HG03457 (cell line): Measurements from ENCODE around the gene PCDH9.
"Not testable (repeated sequence)": the region's sequence is repeated elsewhere in the genome, so short reads cannot be mapped to it uniquely, and the experiment has no call there.

Source experiments
- ATAC-seq: cut with Tn5 transposase; IDR thresholded peaks from one replicate; pipeline ENCODE4 v1.9.1; 2021; ENCODE audit warnings: moderate number of reproducible peaks; ENCODE audit not compliant: unreplicated experiment

PCDH9 gene

GRCh38 chr13:66795636-66796035 is 434.5 kb downstream of the PCDH9 start:
- ATAC-seq = no peak

- no peak for ATAC-seq
Observed at GRCh38 chr13:66794340-66795031, 435.6 kb downstream of the PCDH9 start.

- no peak for ATAC-seq
Observed at GRCh38 chr13:66790861-66791260, 439.3 kb downstream of the PCDH9 start.

GRCh38 chr13:66781241-66781640 is 448.9 kb downstream of the PCDH9 start:
- ATAC-seq = no peak

- ATAC-seq = no peak
Observed at GRCh38 chr13:66780814-66781213, 449.3 kb downstream of the PCDH9 start.

GRCh38 chr13:66778461-66778860 is 451.7 kb downstream of the PCDH9 start:
- no peak for ATAC-seq

GRCh38 chr13:66775196-66775595 is 454.9 kb downstream of the PCDH9 start:
- ATAC-seq = no peak

GRCh38 chr13:66774046-66774445 is 456.1 kb downstream of the PCDH9 start:
- ATAC-seq = no peak

GRCh38 chr13:66765559-66765958 is 464.6 kb downstream of the PCDH9 start:
- ATAC-seq = no peak

- not testable (repeated sequence) for ATAC-seq
Observed at GRCh38 chr13:66760678-66761077, 469.5 kb downstream of the PCDH9 start.

- ATAC-seq = no peak
Observed at GRCh38 chr13:66759919-66760318, 470.2 kb downstream of the PCDH9 start.

GRCh38 chr13:66751691-66752090 is 478.4 kb downstream of the PCDH9 start:
- no peak for ATAC-seq

GRCh38 chr13:66748712-66749111 is 481.4 kb downstream of the PCDH9 start:
- ATAC-seq = no peak

- ATAC-seq = no peak
Observed at GRCh38 chr13:66745307-66745706, 484.8 kb downstream of the PCDH9 start.

- ATAC-seq = no peak
Observed at GRCh38 chr13:66723576-66723975, 506.6 kb downstream of the PCDH9 start.

GRCh38 chr13:66716538-66716937 is 513.6 kb downstream of the PCDH9 start:
- ATAC-seq = no peak

GRCh38 chr13:66714795-66715194 is 515.3 kb downstream of the PCDH9 start:
- no peak for ATAC-seq

GRCh38 chr13:66704110-66704509 is 526.0 kb downstream of the PCDH9 start:
- no peak for ATAC-seq

GRCh38 chr13:66703597-66703996 is 526.5 kb downstream of the PCDH9 start:
- ATAC-seq = no peak

GRCh38 chr13:66700117-66700601 is 530.0 kb downstream of the PCDH9 start:
- ATAC-seq = no peak

- no peak for ATAC-seq
Observed at GRCh38 chr13:66693656-66694055, 536.5 kb downstream of the PCDH9 start.

GRCh38 chr13:66691149-66691548 is 539.0 kb downstream of the PCDH9 start:
- no peak for ATAC-seq

- no peak for ATAC-seq
Observed at GRCh38 chr13:66689628-66690027, 540.5 kb downstream of the PCDH9 start.
